Breast epithelium (tissue), 4 donors: ENCODE results near the gene MESP2. TPM values are rescaled to one million over a fixed set of nuclear protein-coding genes. Genes with fewer than 3 reads are reported as not detected.

Experiments
- DNase-seq, 2 donors: peaks; one replicate each; pipeline ENCODE4 v3.0.0-alpha.2; 2019; ENCODE audit warnings: low spot score in 2 of 2
- H3K27ac ChIP-seq, 2 donors: fragments of 200-600 bp; sonication (generic) in 1 of 2; one replicate each; pipeline ENCODE4 v1.5.1; 2016 to 2019; ENCODE audit warnings: mild to moderate bottlenecking in 1 of 2
- H3K27me3 ChIP-seq, 2 donors: fragments of 200-600 bp; sonication (generic) in 1 of 2; one replicate each; pipeline versions ENCODE4 v1.5.1 to v1.6.0; 2017 to 2019; ENCODE audit warnings: control low read depth in 1 of 2, mild to moderate bottlenecking in 1 of 2
- H3K36me3 ChIP-seq: fragments of 200-600 bp; one replicate; pipeline ENCODE4 v1.5.1; 2019
- H3K4me1 ChIP-seq, 2 donors: fragments of 200-600 bp; sonication (generic); one replicate each; pipeline ENCODE4 v1.5.1; 2016 to 2019; ENCODE audit warnings: control low read depth in 1 of 2
- H3K4me3 ChIP-seq, 3 donors: fragments of 200-600 bp; sonication (generic); 1 replicate in 2 of 3; 2 replicates in 1 of 3; pipeline ENCODE4 v1.5.1; 2016 to 2019; ENCODE audit warnings: mild to moderate bottlenecking in 3 of 3, moderate library complexity in 2 of 3
- H3K9me3 ChIP-seq, 2 donors: fragments of 200-600 bp; sonication (generic) in 1 of 2; one replicate each; pipeline ENCODE4 v1.5.1; 2016 to 2019; ENCODE audit warnings: control low read depth in 1 of 2
- POLR2A ChIP-seq: fragments of 450-650 bp; IDR thresholded peaks from one replicate; pipeline ENCODE4 v1.6.1; 2016; ENCODE audit warnings: antibody characterized with exemption, mild to moderate bottlenecking, moderate library complexity
- POLR2AphosphoS5 ChIP-seq, 3 donors: sonication (generic); formaldehyde crosslinking; IDR thresholded peaks; one replicate each; pipeline ENCODE4 v1.6.1; 2017; ENCODE audit warnings: antibody characterized with exemption in 3 of 3
- intact Hi-C: fragments of 100-400 bp; cut with DNase I; formaldehyde crosslinking; loops from one replicate; pipeline ENCODE4 v1.15.1; 2023; ENCODE audit warnings: low total_unique reads
- total RNA-seq, 3 donors: library from RNA; depleted of rRNA; stranded (reverse); fragments of >200 nt; gene quantifications; one replicate each; pipeline ENCODE4 v1.1.0, GENCODE V29; 2016
- TF ChIP-seq, protein P1 (sequence below), 3 donors: fragments of 450-650 bp; IDR thresholded peaks; one replicate each; pipeline ENCODE4 v1.5.1; 2016 to 2017; ENCODE audit warnings: antibody characterized with exemption in 3 of 3, mild to moderate bottlenecking in 3 of 3, moderate library complexity in 3 of 3

Gene MESP2
- total RNA-seq, 3 donors from 2014 or later: 0.64 to 2.3 TPM; not detected in 1

DNA sequence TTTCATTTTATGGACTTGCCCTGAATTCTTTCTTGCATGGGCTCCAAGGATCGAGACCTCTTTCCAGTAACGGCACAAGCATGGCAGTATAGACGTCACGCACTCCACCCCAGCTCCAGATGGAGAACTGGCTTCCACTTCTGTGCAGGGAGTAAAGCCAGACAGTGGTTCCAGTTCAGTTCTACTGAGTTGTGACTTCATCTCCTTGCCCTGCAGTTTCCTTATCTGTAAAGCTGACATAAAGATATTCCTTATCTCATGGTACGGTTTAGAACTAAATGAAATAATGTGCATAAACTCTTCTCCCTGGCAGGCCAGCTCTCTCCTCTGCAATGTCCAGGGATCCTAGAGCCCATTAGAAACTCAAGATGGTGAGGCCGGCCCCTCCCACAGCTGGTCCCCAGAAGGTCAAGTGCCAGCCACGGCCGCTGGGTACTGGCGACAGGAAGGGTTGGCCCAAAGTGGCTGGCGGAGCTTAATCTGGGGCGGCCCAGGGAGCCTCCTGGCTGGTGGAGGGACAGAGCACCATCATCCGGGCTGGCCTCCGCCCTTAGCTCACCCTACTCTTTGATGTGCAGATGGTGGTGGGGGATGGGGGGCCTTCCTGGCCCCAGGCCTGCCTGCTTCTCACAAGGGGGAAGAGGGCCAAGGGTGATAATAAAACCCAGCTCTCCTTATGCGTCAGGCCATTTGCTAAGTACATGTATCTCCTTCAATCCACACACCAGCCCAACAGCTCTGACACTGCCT lies 7.2 kb downstream of the MESP2 start:
- peak overlapping the region; percentile 54 to 74 for H3K27ac ChIP-seq
- intact Hi-C loops: no loop called here
- no peaks in the 10 kb centered on the region for H3K9me3 ChIP-seq
- TF ChIP-seq, protein P1, sequence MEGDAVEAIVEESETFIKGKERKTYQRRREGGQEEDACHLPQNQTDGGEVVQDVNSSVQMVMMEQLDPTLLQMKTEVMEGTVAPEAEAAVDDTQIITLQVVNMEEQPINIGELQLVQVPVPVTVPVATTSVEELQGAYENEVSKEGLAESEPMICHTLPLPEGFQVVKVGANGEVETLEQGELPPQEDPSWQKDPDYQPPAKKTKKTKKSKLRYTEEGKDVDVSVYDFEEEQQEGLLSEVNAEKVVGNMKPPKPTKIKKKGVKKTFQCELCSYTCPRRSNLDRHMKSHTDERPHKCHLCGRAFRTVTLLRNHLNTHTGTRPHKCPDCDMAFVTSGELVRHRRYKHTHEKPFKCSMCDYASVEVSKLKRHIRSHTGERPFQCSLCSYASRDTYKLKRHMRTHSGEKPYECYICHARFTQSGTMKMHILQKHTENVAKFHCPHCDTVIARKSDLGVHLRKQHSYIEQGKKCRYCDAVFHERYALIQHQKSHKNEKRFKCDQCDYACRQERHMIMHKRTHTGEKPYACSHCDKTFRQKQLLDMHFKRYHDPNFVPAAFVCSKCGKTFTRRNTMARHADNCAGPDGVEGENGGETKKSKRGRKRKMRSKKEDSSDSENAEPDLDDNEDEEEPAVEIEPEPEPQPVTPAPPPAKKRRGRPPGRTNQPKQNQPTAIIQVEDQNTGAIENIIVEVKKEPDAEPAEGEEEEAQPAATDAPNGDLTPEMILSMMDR (IDR thresholded peaks at IDR 0.05): no peak
- TF ChIP-seq POLR2A (no peak), POLR2AphosphoS5 (IDR thresholded peaks at IDR 0.05) (no peak)
- H3K36me3 ChIP-seq: no peaks in the 10 kb centered on the region
- no peak for DNase-seq
- peaks cover 0 to 5% of the 10 kb centered on the region in 2 donors for H3K4me1 ChIP-seq
- no peak overlapping the region for H3K4me3 ChIP-seq
- no peaks in the 10 kb centered on the region for H3K27me3 ChIP-seq

DNA sequence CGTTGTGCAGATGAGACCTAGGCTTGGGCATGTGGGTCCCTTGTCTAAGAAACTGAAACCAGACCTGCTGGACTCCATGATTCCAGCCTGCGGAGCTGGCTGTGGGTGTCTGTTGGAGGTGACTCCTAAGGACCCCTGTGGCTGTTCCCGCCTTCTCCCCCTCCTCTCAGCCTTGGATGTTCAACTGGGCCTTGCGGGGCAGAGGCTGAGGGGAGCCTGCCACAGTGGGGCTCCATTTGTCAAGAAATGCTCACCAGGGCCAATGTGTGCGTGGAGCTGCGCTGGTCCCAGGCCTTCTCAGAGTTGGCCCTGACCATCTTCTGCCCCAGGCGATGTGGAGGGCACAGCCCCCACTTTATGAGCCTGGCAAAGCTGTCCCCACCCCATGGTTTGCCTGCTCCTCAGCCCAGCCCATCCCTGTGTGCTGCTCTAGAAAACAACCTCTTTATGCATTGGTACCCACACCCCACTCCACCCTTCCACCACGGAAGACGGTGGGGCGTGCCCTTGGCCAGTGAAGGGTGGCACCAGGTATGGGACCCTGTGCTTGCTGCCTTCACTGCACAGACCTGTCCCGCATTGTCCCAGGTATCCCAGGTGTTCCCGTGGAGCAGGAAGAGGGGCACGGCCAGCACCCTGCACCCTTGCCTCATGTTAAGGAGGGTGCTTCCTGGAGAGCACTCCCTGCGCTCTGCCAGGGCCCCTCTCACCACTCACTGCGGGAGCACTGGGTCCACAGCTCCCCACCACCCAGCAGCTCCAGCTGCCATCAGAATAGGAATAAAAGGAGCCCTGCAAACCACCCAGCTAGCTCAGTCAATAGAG lies 7.9 kb downstream of the MESP2 start:
- no peak for TF ChIP-seq POLR2AphosphoS5 (IDR thresholded peaks at IDR 0.05)
- TF ChIP-seq, protein P1 (IDR thresholded peaks at IDR 0.05): no peak
- no peak for TF ChIP-seq POLR2A
- DNase-seq: no peak
- Histone ChIP-seq H3K9me3 (no peaks in the 10 kb centered on the region), H3K4me3 (no peak overlapping the region), H3K4me1 (peaks cover 0 to 5% of the 10 kb centered on the region in 2 donors), H3K27ac (peak overlapping the region; percentile 54 to 74), H3K36me3 (no peaks in the 10 kb centered on the region), H3K27me3 (no peaks in the 10 kb centered on the region)
- intact Hi-C loops: no loop called here

DNA sequence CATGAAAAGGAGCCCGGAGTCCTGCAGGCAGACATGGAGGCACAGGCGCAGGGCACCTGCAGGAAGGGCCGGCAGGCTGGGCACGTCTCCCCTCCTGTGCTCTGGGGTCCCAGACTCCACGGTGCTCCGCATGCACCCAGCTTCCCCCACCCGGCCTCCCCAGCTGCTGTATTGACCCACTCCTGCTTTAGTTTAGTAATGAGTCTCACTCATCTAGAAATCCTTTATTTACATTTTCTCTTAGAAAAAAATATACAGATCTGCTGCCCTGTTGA lies 8.5 kb downstream of the MESP2 start:
- no peak for TF ChIP-seq POLR2AphosphoS5 (IDR thresholded peaks at IDR 0.05)
- TF ChIP-seq, protein P1 (IDR thresholded peaks at IDR 0.05): no peak
- TF ChIP-seq POLR2A: no peak
- H3K4me3 ChIP-seq: no peak overlapping the region
- H3K4me1 ChIP-seq: peaks cover 0 to 5% of the 10 kb centered on the region in 2 donors
- H3K9me3 ChIP-seq: no peaks in the 10 kb centered on the region
- H3K36me3 ChIP-seq: no peaks in the 10 kb centered on the region
- no peaks in the 10 kb centered on the region for H3K27me3 ChIP-seq
- H3K27ac ChIP-seq: peak overlapping the region in 1 of 2 donors; percentile 74
- no peak for DNase-seq
- intact Hi-C loops: no loop called here

DNA sequence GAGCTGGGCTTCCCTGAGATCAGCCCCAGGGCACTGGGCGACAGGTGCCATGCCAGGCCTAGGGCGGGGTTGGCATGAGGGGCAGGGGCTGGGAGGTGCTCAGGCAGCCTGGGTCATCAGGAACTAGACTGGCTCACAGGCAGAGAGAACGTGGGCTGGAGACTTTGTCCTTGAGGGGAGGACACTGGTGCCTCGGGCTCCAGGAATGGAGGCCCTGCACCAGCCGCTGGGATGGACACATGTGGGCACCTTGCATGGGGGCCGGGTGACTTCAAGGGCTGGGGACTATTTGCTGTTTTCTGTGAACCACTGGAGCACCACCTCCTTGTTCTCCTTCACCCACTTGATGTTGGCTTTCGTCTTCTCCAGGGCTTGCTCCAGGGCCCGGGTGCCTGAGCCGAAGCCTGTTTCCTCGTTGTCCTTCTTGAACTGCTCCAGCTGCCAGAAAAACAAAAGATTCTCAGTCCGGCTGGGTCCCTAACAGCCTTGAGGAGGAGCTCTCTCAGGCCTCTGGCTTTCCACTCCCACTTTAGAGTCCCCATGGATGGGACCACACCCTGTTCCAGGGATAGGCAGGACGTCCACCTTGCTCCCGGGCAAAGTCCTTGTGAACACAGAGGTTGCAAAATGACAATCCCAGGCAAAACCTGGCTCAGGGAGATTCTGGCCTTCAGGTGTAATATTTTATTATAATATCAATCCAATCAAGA lies 9.1 kb downstream of the MESP2 start:
- H3K27ac ChIP-seq: peak overlapping the region; percentile 70 to 74
- intact Hi-C loops: no loop called here

More for the DNA sequence above, 9.1 kb downstream of the MESP2 start:
- Histone ChIP-seq H3K4me1 (peaks cover 0 to 5% of the 10 kb centered on the region in 2 donors), H3K4me3 (no peak overlapping the region), H3K36me3 (no peaks in the 10 kb centered on the region), H3K27me3 (no peaks in the 10 kb centered on the region), H3K9me3 (no peaks in the 10 kb centered on the region)
- TF ChIP-seq POLR2AphosphoS5 (IDR thresholded peaks at IDR 0.05) (no peak), POLR2A (no peak)
- TF ChIP-seq, protein P1 (IDR thresholded peaks at IDR 0.05): no peak
- DNase-seq: peak in 1 of 2 donors; percentile 60
